Measurements from ENCODE around the gene TLE3. TPM values are rescaled to one million over a fixed set of nuclear protein-coding genes. Genes with fewer than 3 reads are reported as not detected.

TLE3 gene
- total and polyA plus RNA-seq, 2 of the 13 experiments (the other 11 are each of a cell fraction or from before 2014, with no cell fraction given) = 11.9 to 13.8 TPM

DNA sequence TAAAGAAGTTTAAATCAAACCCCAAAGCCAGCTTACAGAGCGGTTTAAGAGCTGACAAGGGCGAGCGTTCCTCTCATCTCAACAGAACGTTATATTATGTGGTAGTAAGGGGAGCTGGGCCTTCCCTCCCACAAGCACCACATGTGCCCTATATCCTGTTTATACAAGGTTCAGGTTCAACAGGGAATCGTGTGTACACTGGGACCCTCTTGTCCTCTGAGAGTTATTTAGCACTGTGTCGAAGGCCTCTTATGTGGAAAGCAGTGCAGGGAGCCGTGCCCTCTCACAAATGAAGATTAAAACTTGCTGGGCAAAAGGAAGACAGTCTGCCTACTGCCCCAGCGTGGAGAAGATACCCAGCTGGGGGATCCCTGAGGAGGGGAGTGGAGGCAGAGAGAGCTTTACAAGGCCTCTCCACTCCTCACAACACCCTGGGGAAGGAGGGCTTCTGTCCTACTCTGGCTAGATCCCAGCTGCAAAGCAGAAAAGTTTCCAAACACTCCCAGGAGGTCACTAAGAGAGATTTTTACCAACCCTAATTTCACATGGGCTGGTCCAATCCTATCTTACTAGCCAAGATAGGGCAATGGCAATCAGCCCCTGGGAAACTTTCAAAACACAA, 2.9 kb downstream of the TLE3 start (continued):
- TF ChIP-seq, protein P1, sequence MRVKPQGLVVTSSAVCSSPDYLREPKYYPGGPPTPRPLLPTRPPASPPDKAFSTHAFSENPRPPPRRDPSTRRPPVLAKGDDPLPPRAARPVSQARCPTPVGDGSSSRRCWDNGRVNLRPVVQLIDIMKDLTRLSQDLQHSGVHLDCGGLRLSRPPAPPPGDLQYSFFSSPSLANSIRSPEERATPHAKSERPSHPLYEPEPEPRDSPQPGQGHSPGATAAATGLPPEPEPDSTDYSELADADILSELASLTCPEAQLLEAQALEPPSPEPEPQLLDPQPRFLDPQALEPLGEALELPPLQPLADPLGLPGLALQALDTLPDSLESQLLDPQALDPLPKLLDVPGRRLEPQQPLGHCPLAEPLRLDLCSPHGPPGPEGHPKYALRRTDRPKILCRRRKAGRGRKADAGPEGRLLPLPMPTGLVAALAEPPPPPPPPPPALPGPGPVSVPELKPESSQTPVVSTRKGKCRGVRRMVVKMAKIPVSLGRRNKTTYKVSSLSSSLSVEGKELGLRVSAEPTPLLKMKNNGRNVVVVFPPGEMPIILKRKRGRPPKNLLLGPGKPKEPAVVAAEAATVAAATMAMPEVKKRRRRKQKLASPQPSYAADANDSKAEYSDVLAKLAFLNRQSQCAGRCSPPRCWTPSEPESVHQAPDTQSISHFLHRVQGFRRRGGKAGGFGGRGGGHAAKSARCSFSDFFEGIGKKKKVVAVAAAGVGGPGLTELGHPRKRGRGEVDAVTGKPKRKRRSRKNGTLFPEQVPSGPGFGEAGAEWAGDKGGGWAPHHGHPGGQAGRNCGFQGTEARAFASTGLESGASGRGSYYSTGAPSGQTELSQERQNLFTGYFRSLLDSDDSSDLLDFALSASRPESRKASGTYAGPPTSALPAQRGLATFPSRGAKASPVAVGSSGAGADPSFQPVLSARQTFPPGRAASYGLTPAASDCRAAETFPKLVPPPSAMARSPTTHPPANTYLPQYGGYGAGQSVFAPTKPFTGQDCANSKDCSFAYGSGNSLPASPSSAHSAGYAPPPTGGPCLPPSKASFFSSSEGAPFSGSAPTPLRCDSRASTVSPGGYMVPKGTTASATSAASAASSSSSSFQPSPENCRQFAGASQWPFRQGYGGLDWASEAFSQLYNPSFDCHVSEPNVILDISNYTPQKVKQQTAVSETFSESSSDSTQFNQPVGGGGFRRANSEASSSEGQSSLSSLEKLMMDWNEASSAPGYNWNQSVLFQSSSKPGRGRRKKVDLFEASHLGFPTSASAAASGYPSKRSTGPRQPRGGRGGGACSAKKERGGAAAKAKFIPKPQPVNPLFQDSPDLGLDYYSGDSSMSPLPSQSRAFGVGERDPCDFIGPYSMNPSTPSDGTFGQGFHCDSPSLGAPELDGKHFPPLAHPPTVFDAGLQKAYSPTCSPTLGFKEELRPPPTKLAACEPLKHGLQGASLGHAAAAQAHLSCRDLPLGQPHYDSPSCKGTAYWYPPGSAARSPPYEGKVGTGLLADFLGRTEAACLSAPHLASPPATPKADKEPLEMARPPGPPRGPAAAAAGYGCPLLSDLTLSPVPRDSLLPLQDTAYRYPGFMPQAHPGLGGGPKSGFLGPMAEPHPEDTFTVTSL (CRISPR knock-in tag; IDR thresholded peaks at IDR 0.05; ENCODE audit: borderline replicate concordance) = 0 out of 2 replicates have a peak, but pooled peaks have one; percentile 28
- TF ChIP-seq ZNF331 (CRISPR knock-in tag; IDR thresholded peaks at IDR 0.05) (0 out of 2 replicates have a peak, but pooled peaks have one; percentile 36), GATAD2A (CRISPR knock-in tag; IDR thresholded peaks at IDR 0.05) (peak; percentile 61; the same call in 1 of the 2 replicates), FOXK1 (CRISPR knock-in tag; IDR thresholded peaks at IDR 0.05; ENCODE audit: borderline replicate concordance, low read depth) (peak; percentile 67; the same call in 1 of the 2 replicates), FOXP1 (IDR thresholded peaks at IDR 0.05) (no peak), FOXP1 (CRISPR knock-in tag; IDR thresholded peaks at IDR 0.05) (peak; percentile 68; the same call in 1 of the 2 replicates), SP5 (CRISPR knock-in tag; IDR thresholded peaks at IDR 0.05; ENCODE audit: borderline replicate concordance, low read depth) (0 out of 2 replicates have a peak, but pooled peaks have one; percentile 40), NCOA2 (CRISPR knock-in tag; IDR thresholded peaks at IDR 0.05) (0 out of 2 replicates have a peak, but pooled peaks have one; percentile 14), NKX3-1 (CRISPR knock-in tag; IDR thresholded peaks at IDR 0.05) (no peak), PRMT3 (CRISPR knock-in tag; IDR thresholded peaks at IDR 0.05; ENCODE audit: borderline replicate concordance, low read depth) (no peak), HOXA3 (CRISPR knock-in tag; IDR thresholded peaks at IDR 0.05) (peak; percentile 35; the same call in 1 of the 2 replicates)
- TF ChIP-seq, protein P2, sequence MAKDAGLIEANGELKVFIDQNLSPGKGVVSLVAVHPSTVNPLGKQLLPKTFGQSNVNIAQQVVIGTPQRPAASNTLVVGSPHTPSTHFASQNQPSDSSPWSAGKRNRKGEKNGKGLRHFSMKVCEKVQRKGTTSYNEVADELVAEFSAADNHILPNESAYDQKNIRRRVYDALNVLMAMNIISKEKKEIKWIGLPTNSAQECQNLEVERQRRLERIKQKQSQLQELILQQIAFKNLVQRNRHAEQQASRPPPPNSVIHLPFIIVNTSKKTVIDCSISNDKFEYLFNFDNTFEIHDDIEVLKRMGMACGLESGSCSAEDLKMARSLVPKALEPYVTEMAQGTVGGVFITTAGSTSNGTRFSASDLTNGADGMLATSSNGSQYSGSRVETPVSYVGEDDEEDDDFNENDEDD (CRISPR knock-in tag; IDR thresholded peaks at IDR 0.05; ENCODE audit: borderline replicate concordance) = 0 out of 2 replicates have a peak, but pooled peaks have one; percentile 32
- TF ChIP-seq, protein P3, sequence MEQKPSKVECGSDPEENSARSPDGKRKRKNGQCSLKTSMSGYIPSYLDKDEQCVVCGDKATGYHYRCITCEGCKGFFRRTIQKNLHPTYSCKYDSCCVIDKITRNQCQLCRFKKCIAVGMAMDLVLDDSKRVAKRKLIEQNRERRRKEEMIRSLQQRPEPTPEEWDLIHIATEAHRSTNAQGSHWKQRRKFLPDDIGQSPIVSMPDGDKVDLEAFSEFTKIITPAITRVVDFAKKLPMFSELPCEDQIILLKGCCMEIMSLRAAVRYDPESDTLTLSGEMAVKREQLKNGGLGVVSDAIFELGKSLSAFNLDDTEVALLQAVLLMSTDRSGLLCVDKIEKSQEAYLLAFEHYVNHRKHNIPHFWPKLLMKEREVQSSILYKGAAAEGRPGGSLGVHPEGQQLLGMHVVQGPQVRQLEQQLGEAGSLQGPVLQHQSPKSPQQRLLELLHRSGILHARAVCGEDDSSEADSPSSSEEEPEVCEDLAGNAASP (CRISPR knock-in tag; IDR thresholded peaks at IDR 0.05; ENCODE audit: borderline replicate concordance) = peak; percentile 43; the same call in 1 of the 2 replicates
- TF ChIP-seq, protein P4, sequence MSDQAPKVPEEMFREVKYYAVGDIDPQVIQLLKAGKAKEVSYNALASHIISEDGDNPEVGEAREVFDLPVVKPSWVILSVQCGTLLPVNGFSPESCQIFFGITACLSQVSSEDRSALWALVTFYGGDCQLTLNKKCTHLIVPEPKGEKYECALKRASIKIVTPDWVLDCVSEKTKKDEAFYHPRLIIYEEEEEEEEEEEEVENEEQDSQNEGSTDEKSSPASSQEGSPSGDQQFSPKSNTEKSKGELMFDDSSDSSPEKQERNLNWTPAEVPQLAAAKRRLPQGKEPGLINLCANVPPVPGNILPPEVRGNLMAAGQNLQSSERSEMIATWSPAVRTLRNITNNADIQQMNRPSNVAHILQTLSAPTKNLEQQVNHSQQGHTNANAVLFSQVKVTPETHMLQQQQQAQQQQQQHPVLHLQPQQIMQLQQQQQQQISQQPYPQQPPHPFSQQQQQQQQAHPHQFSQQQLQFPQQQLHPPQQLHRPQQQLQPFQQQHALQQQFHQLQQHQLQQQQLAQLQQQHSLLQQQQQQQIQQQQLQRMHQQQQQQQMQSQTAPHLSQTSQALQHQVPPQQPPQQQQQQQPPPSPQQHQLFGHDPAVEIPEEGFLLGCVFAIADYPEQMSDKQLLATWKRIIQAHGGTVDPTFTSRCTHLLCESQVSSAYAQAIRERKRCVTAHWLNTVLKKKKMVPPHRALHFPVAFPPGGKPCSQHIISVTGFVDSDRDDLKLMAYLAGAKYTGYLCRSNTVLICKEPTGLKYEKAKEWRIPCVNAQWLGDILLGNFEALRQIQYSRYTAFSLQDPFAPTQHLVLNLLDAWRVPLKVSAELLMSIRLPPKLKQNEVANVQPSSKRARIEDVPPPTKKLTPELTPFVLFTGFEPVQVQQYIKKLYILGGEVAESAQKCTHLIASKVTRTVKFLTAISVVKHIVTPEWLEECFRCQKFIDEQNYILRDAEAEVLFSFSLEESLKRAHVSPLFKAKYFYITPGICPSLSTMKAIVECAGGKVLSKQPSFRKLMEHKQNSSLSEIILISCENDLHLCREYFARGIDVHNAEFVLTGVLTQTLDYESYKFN (CRISPR knock-in tag; conservative IDR thresholded peaks at IDR 0.05) = peak; percentile 51
- TF ChIP-seq, protein P5, sequence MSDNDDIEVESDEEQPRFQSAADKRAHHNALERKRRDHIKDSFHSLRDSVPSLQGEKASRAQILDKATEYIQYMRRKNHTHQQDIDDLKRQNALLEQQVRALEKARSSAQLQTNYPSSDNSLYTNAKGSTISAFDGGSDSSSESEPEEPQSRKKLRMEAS (IDR thresholded peaks at IDR 0.05) = peak; percentile 82
- TF ChIP-seq, protein P6, sequence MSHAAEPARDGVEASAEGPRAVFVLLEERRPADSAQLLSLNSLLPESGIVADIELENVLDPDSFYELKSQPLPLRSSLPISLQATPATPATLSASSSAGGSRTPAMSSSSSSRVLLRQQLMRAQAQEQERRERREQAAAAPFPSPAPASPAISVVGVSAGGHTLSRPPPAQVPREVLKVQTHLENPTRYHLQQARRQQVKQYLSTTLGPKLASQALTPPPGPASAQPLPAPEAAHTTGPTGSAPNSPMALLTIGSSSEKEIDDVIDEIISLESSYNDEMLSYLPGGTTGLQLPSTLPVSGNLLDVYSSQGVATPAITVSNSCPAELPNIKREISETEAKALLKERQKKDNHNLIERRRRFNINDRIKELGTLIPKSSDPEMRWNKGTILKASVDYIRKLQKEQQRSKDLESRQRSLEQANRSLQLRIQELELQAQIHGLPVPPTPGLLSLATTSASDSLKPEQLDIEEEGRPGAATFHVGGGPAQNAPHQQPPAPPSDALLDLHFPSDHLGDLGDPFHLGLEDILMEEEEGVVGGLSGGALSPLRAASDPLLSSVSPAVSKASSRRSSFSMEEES (CRISPR knock-in tag; IDR thresholded peaks at IDR 0.05) = peak; percentile 49
